Tibial nerve (tissue), 3 donors: ENCODE results near the gene CYP24A1.

Experiments
- POLR2A ChIP-seq, 2 donors: fragments of 450-650 bp; IDR thresholded peaks; one replicate each; pipeline ENCODE4 v1.6.1; 2017; ENCODE audit warnings: antibody characterized with exemption in 2 of 2, mild to moderate bottlenecking in 2 of 2, moderate library complexity in 2 of 2
- TF ChIP-seq, protein P1 (sequence below), 5 experiments: fragments of 200-600 bp in 3 of 5; fragments of 450-650 bp in 2 of 5; sonication (generic) in 3 of 5; IDR thresholded peaks; one replicate each; pipeline ENCODE4 v1.5.1; 2016 to 2019; ENCODE audit warnings: antibody characterized with exemption in 5 of 5, mild to moderate bottlenecking in 3 of 5, moderate library complexity in 2 of 5

DNA sequence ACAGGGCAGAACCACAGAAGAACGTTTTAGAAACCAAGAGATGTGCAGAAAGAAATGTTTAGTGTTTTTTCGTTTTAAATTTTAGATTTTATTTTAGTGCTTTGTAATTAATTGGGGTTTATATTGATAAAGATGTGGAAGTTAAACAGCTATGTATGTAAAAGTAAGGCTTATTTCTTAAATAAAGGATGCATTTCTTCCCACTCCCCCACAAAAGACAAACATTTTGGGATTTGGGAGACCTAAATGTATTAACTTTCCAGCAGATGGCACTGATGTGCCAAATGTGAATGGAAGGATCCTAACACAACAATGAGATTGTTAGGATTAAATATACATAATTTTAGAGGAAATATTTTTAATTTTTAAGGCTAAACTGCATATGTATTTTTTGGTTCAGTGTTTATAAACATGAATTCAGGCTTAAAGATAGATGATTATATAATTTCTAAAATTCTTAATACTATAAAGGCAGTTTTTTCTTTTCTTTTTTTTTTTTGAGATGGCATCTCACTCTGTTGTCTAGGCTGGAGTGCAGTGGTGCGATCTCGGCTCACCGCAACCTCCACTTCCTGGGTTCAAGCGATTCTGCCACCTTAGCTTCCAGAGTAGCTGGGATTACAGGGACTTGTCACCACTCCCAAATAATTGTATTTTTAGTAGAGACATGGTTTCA is 46.1 kb upstream of the CYP24A1 start:
- TF ChIP-seq, protein P1, sequence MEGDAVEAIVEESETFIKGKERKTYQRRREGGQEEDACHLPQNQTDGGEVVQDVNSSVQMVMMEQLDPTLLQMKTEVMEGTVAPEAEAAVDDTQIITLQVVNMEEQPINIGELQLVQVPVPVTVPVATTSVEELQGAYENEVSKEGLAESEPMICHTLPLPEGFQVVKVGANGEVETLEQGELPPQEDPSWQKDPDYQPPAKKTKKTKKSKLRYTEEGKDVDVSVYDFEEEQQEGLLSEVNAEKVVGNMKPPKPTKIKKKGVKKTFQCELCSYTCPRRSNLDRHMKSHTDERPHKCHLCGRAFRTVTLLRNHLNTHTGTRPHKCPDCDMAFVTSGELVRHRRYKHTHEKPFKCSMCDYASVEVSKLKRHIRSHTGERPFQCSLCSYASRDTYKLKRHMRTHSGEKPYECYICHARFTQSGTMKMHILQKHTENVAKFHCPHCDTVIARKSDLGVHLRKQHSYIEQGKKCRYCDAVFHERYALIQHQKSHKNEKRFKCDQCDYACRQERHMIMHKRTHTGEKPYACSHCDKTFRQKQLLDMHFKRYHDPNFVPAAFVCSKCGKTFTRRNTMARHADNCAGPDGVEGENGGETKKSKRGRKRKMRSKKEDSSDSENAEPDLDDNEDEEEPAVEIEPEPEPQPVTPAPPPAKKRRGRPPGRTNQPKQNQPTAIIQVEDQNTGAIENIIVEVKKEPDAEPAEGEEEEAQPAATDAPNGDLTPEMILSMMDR (IDR thresholded peaks at IDR 0.05), result peak; percentile 21 to 60 (median 31)
- no peak for TF ChIP-seq POLR2A (IDR thresholded peaks at IDR 0.05)
